Esophagus squamous epithelium (tissue), 5 donors: ENCODE data around the gene MRC2. TPM values are rescaled to one million over a fixed set of nuclear protein-coding genes. Genes with fewer than 3 reads are reported as not detected.

Source experiments
- DNase-seq: peaks from one replicate; lab custom pipeline; 2025; lab: John Stamatoyannopoulos, UW
- H3K27ac ChIP-seq, 4 donors: fragments of 200-600 bp; sonication (generic); one replicate each; pipeline ENCODE4 v1.5.1; 2016 to 2019; ENCODE audit warnings: mild to moderate bottlenecking in 1 of 4
- H3K27me3 ChIP-seq, 4 donors: fragments of 200-600 bp; sonication (generic); 1 replicate in 3 of 4; 2 replicates in 1 of 4; pipeline versions ENCODE4 v1.5.1 to v1.6.0; 2017 to 2021; ENCODE audit warnings: antibody characterized with exemption in 1 of 4
- H3K36me3 ChIP-seq, 3 donors: fragments of 200-600 bp; sonication (generic); one replicate each; pipeline ENCODE4 v1.5.1; 2016 to 2019
- H3K4me1 ChIP-seq, 3 donors: fragments of 200-600 bp; sonication (generic); one replicate each; pipeline ENCODE4 v1.5.1; 2017 to 2019
- H3K4me3 ChIP-seq, 4 donors: fragments of 200-600 bp; sonication (generic); 1 replicate in 3 of 4; 2 replicates in 1 of 4; pipeline ENCODE4 v1.5.1; 2016 to 2019; ENCODE audit warnings: mild to moderate bottlenecking in 2 of 4, moderate library complexity in 1 of 4
- H3K9me3 ChIP-seq, 3 donors: fragments of 200-600 bp; sonication (generic); one replicate each; pipeline ENCODE4 v1.5.1; 2016 to 2019
- POLR2A ChIP-seq, 4 donors: fragments of 450-650 bp; IDR thresholded peaks; one replicate each; pipeline ENCODE4 v1.6.1; 2017; ENCODE audit warnings: antibody characterized with exemption in 4 of 4, mild to moderate bottlenecking in 4 of 4, moderate library complexity in 3 of 4
- WGBS, 2 donors: methylation state at CpG; one replicate each; pipeline ENCODE4 v1.1.5; 2018; 5-methylcytosine and 5-hydroxymethylcytosine counted together
- intact Hi-C: fragments of 100-400 bp; cut with DNase I; formaldehyde crosslinking; loops from one replicate; pipeline ENCODE4 v1.15.0; 2022
- total RNA-seq, 4 donors: library from RNA; depleted of rRNA; stranded (reverse); fragments of >200 nt; gene quantifications; one replicate each; pipeline ENCODE4 v1.1.0, GENCODE V29; 2016
- TF ChIP-seq, protein P1 (sequence below), 6 experiments: fragments of 450-650 bp in 4 of 6; fragments of 200-600 bp in 2 of 6; sonication (generic) in 2 of 6; IDR thresholded peaks; one replicate each; pipeline ENCODE4 v1.5.1; 2016 to 2019; ENCODE audit warnings: antibody characterized with exemption in 6 of 6, mild to moderate bottlenecking in 4 of 6, moderate library complexity in 4 of 6
- donor health status: DM: yes; HTN: yes; CAD: no.

MRC2 gene
- total RNA-seq, 4 donors from 2014 or later, result 38.8 to 64.7 (median 61.6) TPM

DNA sequence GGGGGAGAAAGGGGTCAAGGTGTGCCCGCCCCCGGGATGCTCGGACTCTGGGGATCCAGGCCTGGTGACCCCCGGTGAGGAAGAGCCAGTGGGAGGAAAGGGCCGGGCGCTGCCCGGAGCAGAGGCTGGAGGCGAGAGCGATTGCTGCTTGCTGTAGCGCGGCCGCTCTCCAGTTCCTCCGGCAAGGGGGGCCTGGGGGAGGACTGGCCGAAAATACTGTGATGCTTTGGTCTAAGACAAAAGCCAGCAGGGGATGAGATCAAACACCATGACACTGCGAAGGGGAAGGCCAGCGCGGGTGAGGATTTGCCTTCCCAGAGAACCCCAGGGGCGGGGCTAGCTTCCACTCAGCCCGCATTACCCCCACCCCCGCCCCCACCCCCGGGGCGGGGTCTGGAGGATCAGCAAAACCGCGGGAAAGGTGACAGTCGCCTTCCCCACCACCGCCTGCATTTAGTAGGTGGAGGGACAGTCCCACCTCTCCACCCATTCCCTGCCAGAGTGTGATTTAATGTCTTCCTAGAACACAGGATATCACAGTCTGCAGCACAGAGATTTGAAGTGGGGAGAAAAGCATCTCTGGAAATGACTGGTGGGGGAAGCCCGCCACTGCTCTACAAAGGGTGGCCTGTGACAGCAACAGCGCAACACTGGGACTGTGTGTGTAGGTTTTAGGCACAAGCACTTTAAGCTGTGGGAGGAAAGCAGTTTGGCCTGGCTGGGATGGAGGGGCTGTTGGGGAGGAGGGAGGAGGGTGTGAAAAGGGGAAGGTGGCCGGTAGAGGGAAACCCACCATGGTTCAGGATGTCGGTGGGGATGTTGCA lies 25.7 kb downstream of the MRC2 start:
- Histone ChIP-seq H3K4me1 (peaks cover 26 to 50% (median 27%) of the 10 kb centered on the region in 3 donors), H3K36me3 (peaks cover 0 to 5% (median 0%) of the 10 kb centered on the region in 3 donors), H3K27me3 (no peaks in the 10 kb centered on the region), H3K27ac (peak overlapping the region; percentile 67 to 84 (median 78)), H3K9me3 (no peaks in the 10 kb centered on the region), H3K4me3 (peak overlapping the region; percentile 37 to 66 (median 50))
- 6 to 13% methylated on average over 14 to 21 of the region's 30 CpGs for WGBS, 2 donors
- TF ChIP-seq, protein P1, sequence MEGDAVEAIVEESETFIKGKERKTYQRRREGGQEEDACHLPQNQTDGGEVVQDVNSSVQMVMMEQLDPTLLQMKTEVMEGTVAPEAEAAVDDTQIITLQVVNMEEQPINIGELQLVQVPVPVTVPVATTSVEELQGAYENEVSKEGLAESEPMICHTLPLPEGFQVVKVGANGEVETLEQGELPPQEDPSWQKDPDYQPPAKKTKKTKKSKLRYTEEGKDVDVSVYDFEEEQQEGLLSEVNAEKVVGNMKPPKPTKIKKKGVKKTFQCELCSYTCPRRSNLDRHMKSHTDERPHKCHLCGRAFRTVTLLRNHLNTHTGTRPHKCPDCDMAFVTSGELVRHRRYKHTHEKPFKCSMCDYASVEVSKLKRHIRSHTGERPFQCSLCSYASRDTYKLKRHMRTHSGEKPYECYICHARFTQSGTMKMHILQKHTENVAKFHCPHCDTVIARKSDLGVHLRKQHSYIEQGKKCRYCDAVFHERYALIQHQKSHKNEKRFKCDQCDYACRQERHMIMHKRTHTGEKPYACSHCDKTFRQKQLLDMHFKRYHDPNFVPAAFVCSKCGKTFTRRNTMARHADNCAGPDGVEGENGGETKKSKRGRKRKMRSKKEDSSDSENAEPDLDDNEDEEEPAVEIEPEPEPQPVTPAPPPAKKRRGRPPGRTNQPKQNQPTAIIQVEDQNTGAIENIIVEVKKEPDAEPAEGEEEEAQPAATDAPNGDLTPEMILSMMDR (IDR thresholded peaks at IDR 0.05), result no peak
- no peak for TF ChIP-seq POLR2A (IDR thresholded peaks at IDR 0.05)
- intact Hi-C loops, result no loop called here
- no peak for DNase-seq

DNA sequence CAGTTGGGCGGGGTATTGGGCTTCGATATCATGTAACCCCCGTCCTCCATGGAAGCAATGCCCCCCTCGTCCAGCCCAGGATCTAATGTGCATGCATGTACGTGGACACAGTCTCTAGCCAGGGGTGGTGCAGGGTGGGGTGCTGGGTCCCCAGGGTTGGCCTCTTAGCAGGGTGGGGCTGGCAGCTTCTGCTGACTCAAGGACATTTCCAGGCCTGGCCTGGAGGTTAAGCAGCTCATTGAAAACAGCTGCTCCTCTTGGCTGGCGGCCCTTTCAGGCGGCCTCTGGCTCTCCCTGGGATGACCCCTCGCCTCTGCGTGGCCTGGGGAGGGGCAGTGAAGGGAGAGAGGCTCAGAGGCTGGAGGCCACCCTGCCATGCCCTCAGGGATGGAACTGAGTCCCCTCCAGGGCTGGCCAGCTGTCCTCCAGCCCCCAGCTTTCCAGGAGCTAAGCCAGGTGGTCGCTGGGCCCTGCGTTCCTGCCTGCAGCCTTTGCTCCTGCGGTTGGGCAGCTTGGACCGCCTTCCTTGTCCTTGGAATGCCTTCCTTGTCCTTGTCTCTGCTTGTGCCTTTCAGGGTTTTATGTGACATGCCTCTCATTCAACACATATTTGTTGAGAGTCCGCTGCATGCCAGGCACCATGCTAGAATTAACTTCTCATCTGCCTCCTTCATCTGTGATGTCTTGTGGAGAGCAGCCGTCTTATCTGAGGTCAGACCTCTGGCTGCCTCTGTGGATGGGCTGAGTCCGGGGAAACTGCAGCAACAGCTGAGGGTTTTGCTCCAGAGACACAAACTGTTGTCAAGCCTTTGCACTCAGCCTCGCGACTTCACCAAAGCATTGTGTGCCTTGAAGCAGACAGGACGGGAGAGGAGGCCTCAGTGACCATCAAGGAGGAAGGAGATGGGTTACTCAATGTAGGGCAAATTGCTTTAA lies 26.6 kb downstream of the MRC2 start:
- Histone ChIP-seq H3K9me3 (no peaks in the 10 kb centered on the region), H3K4me3 (no peak overlapping the region), H3K36me3 (peaks cover 0 to 5% (median 0%) of the 10 kb centered on the region in 3 donors), H3K27me3 (no peaks in the 10 kb centered on the region), H3K27ac (peak overlapping the region; percentile 24 to 84 (median 78)), H3K4me1 (peaks cover 18 to 41% (median 27%) of the 10 kb centered on the region in 3 donors)
- intact Hi-C loops, result no loop called here
- WGBS, 2 donors, result 53 to 69% methylated on average over 12 of the region's 19 CpGs
- TF ChIP-seq, protein P1 (IDR thresholded peaks at IDR 0.05), result no peak
- TF ChIP-seq POLR2A (IDR thresholded peaks at IDR 0.05), result no peak
- DNase-seq, result no peak

DNA sequence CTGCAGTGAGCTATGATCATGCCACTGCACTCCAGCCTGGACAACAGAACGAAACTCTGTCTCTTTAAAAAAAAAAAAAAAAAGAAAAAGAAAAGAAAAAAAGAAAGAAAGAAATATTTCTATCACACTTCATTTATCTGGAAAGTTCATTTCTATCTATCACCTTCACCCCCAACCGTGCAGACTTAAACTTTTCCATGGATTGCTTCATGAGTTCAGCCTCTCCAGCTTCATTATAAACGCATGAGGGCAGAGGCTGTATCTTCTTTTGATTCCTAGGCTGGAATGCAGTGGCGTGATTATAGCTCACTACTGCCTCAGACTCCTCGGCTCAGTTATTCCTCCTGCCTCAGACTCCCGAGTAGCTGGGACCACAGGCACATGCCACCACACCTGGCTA lies 28.2 kb downstream of the MRC2 start:
- H3K4me3 ChIP-seq, result no peak overlapping the region
- peaks cover 18 to 42% (median 27%) of the 10 kb centered on the region in 3 donors for H3K4me1 ChIP-seq
- WGBS, 2 donors, result 85% methylated on average over 6 of the region's 6 CpGs
- TF ChIP-seq, protein P1 (IDR thresholded peaks at IDR 0.05), result no peak
- TF ChIP-seq POLR2A (IDR thresholded peaks at IDR 0.05), result no peak
- no peaks in the 10 kb centered on the region for H3K27me3 ChIP-seq
- DNase-seq, result no peak
- no peaks in the 10 kb centered on the region for H3K9me3 ChIP-seq
- H3K36me3 ChIP-seq, result peaks cover 0 to 5% (median 0%) of the 10 kb centered on the region in 3 donors
- no peak overlapping the region for H3K27ac ChIP-seq
- intact Hi-C loops, result no loop called here

DNA sequence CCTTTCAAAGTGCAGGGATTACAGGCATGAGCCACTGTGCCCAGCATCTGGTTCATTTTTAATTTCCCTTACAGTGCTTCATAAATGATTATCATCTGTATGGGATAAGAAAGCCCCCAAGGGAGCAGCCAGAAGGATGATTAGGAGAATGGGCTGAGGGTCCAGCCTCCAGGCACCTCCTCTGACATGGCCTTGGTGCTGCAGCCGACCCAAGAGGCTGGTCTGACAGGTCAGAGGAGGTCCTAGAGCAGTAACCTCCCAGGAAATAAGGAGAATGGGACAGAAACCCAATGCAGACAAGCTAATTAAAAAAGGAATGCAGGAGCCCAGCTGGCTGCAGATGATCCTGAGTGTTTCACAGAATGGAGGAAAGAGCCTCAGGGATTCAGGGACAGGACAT lies 29.0 kb downstream of the MRC2 start:
- WGBS, 2 donors, result 50 to 63% methylated on average over 1 of the region's 1 CpG
- H3K4me1 ChIP-seq, result peaks cover 18 to 37% (median 26%) of the 10 kb centered on the region in 3 donors
- H3K36me3 ChIP-seq, result peaks cover 0 to 5% (median 0%) of the 10 kb centered on the region in 3 donors
- no peak overlapping the region for H3K27ac ChIP-seq
- DNase-seq, result no peak
- no peak for TF ChIP-seq POLR2A (IDR thresholded peaks at IDR 0.05)
- TF ChIP-seq, protein P1 (IDR thresholded peaks at IDR 0.05), result no peak
- no peaks in the 10 kb centered on the region for H3K27me3 ChIP-seq
- intact Hi-C loops, result no loop called here
- H3K4me3 ChIP-seq, result no peak overlapping the region
- H3K9me3 ChIP-seq, result no peaks in the 10 kb centered on the region
